Epithelial cell of esophagus (primary cell): ENCODE data around the gene KAZN.

Experiments
- DNase-seq: peaks from one replicate; pipeline ENCODE4 v3.0.0; 2010; ENCODE audit warnings: low read depth
- H3K4me3 ChIP-seq: 2 replicates; pipeline ENCODE4 v1.5.1; 2011; ENCODE audit warnings: mild to moderate bottlenecking, low read length, control low read depth
- TF ChIP-seq, protein P1 (sequence below): IDR thresholded peaks from 2 replicates; pipeline ENCODE4 v1.5.1; 2011; ENCODE audit warnings: low read depth, mild to moderate bottlenecking, low read length, control low read depth, inconsistent platforms; ENCODE audit not compliant: insufficient read depth; ENCODE audit errors: missing control alignments

The KAZN gene

DNA sequence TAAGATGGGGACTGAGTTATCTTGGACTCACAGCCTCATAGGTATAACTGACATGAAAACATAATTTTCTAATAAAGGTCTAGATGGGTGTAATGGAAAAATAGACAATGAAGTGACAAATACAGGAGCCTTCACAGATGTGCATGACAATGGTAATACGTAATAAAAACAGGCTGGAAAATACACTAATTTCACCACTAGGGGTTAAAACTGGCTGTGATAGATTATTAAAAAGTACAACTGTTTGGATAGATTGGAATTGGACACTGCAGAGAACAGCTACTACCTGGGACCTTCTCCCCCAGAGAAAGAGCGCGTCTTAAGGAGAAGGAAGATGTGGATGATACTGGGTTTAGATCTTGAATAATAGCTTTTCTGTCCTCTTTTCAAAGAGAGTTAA, 9.8 kb downstream of the KAZN start:
- H3K4me3 ChIP-seq = no peak overlapping the region
- no peak for DNase-seq
- TF ChIP-seq, protein P1, sequence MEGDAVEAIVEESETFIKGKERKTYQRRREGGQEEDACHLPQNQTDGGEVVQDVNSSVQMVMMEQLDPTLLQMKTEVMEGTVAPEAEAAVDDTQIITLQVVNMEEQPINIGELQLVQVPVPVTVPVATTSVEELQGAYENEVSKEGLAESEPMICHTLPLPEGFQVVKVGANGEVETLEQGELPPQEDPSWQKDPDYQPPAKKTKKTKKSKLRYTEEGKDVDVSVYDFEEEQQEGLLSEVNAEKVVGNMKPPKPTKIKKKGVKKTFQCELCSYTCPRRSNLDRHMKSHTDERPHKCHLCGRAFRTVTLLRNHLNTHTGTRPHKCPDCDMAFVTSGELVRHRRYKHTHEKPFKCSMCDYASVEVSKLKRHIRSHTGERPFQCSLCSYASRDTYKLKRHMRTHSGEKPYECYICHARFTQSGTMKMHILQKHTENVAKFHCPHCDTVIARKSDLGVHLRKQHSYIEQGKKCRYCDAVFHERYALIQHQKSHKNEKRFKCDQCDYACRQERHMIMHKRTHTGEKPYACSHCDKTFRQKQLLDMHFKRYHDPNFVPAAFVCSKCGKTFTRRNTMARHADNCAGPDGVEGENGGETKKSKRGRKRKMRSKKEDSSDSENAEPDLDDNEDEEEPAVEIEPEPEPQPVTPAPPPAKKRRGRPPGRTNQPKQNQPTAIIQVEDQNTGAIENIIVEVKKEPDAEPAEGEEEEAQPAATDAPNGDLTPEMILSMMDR = no peak

DNA sequence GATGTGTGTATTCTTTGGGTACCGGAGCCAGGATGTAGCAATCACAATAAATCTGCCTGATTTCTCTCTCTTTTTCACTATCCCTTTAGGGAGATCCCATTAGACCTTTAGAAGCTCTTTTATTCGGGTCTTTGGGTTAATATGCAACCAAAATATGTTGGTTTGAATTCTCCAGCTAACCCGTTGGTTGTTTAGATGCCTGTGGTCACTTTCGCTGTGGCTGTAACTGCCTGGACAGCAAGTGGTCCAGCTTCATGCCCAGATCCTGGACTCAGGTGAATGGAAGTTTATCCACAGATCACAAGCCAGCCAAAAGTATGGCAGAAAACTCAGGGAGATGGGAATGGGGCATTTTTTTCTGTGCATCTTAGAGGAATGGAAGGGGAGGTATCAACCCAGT, 12.3 kb downstream of the KAZN start:
- TF ChIP-seq, protein P1 = no peak
- H3K4me3 ChIP-seq = no peak overlapping the region
- no peak for DNase-seq

DNA sequence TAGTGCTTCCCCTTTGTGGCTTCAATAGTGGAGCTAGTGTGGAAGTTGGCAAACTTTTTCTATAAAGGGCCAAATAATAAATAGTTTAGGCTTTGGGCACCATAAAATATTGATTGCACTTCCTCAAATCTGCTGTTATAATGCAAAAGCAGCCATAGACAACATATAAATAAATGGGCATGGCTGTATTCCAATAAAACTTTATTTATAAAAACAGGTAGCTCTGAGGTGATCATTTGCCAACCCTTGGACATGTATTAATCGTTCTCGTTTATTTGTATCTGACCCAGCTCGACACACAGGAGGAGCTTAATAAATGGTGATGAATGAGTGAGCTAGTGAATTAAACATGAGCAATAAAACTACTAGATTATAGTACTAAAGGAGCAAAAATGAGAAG, 13.3 kb downstream of the KAZN start:
- no peak for DNase-seq
- TF ChIP-seq, protein P1 = no peak
- no peak overlapping the region for H3K4me3 ChIP-seq

DNA sequence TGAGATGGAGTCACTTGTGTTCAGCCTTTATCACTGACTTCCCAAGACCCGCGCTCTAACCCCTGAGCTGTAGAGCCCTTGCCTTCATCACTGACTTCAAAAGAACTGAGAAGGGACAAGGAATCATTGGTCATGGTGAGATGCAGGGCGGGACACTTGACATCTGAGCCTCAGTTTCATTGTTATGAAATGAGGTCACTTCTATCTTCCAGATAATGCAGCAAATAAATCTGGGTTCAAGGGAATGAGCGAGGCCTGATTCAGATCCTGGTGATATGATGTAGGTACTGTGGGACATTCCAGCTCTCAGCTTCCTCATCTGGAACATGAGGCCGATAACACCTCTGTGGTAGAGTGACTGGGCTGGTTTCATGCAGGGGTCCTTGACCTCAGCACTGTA, 13.8 kb downstream of the KAZN start:
- no peak overlapping the region for H3K4me3 ChIP-seq

DNA sequence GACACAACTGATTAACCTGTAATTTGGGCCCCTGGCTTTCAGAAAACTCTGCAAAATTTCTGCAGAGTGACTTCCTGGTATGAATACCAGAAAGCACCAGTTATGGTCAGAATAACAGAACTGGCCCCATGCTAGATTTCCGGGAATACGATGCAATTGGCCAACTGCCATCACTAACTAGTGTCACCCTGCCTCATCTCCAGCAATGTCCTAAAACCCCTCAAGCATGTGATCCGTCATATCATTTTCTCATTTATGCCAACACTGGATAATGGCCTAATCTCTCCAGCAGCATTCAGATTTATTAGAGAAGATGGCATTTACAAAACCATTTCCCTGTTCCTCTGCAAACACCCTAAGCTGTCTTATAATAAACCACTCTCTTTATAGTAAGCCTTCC, 15.4 kb downstream of the KAZN start:
- no peak overlapping the region for H3K4me3 ChIP-seq
- DNase-seq = no peak
- TF ChIP-seq, protein P1 = no peak

More for the DNA sequence above, 13.8 kb downstream of the KAZN start:
- DNase-seq = no peak
- TF ChIP-seq, protein P1 = no peak

DNA sequence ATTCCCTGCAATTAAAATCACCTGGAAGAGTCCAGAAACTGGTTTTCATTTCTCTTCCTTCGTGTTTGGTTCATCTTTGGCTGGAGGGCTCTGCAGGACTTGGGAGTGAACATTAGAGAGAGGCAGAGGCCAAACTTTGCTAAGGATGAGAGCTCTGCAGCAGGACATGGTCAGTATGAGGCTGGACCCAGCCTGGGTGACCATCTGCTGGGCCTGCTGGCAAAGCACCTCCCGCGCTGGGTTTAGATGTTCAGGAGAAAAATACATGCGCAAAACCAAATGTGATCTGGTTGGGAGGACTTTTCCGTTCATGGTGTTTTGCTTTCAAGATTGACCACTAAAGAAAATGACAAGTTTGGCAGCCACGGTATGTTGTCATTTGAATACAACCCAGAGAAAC, 15.9 kb downstream of the KAZN start:
- DNase-seq = no peak
- TF ChIP-seq, protein P1 = no peak
- no peak overlapping the region for H3K4me3 ChIP-seq

DNA sequence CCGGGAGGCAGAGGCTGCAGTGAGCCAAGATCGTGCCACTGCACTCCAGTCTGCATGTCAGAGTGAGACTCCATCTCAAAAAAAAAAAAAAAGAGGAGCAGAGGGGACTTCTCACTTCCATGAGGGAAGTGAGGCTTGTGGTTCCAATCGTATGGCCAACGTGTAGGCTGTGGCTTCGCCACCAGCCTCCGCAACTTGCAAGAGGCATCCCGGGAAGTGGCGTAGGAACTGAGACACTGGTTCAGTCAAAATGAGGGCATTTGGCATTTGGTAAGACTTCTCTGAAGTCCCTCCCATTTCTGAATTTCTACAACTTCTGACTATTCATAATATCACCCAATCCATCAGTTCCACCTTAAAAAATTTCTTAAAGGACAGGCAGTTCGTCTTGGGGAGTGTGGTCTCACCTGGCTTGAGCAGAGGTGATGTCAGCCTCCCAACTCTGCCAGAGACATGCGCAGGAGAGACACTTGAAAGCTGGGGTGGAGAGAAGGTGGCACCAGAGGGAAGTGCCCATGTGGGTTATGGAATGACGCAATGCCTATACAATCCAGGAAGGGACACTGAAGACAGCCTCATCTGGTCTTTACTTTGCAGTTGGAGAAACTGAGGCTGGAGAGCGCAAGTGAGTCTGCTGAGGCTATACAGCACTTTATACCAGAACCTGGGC, 17.2 kb downstream of the KAZN start:
- H3K4me3 ChIP-seq = no peak overlapping the region
- DNase-seq = no peak
- TF ChIP-seq, protein P1 = no peak
